NCI-H69 (cell line): Measurements from ENCODE around the gene CCDC77.

Experiments used
- DNase-seq: peaks from one replicate; lab custom pipeline; 2025; lab: John Stamatoyannopoulos, UW

CCDC77 gene

GRCh38 chr12:452667-453210, 51.3 kb downstream of the CCDC77 start:
- peak; percentile 65 for DNase-seq

DNA sequence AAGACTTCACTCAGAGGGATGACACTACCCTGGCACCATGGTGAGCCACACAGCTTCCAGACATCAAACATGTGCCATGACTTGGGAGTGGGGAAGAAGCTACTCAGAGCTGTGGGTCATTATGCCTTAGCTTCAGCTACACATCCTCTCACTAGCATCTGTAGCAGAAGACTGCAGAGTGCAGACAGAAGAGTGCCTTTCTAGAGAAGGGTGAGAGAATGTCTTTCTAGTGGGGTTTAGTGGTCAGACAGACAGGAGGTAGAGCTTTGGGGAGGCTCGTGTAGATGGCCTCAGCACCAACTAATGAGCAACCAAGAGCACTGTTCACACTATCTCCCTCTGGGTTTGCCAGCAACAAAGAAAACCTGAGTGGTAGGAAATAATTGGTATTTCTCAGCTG, 53.4 kb downstream of the CCDC77 start:
- no peak for DNase-seq

DNA sequence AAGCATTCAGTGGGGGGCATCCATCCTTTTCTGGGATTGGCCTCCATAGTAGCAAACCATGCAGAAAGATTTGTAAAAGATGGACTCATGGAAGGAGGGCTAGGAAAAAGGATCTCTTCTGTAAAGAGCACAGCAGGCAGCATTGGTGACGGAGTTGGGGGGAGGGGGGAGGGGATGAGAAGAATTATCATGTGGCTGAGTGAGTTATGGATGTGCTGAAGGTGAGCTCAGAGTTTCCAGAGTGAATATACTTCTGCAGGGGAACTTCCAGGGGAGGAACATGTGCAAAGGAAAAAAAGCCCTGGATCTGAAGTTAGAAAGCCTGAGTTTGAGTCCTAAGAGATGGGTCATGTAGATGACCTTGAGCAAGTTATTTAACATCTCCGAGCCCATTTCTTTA, 54.4 kb downstream of the CCDC77 start:
- DNase-seq = no peak

- no peak for DNase-seq
These were observed 56.2 kb downstream of the CCDC77 start for GRCh38 chr12:457676-458075.

DNA sequence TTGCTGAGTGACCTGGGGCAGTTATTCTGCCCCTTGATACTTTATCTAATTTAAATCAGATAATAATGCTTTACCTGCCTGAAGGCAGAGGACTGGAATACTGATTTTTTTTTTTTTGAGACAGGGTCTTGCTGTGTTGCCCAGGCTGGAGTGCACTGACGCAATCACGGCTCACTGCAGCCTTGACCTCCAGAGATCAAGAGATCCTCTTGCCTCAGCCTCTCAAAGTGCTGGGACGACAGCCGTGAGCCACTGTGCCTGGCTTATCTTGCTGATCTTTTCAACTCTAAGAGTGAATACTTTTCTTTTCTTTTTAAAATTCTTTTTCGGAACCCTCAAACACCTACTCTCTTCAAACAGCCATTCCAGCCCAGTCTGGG, 57.6 kb downstream of the CCDC77 start:
- DNase-seq = no peak

DNA sequence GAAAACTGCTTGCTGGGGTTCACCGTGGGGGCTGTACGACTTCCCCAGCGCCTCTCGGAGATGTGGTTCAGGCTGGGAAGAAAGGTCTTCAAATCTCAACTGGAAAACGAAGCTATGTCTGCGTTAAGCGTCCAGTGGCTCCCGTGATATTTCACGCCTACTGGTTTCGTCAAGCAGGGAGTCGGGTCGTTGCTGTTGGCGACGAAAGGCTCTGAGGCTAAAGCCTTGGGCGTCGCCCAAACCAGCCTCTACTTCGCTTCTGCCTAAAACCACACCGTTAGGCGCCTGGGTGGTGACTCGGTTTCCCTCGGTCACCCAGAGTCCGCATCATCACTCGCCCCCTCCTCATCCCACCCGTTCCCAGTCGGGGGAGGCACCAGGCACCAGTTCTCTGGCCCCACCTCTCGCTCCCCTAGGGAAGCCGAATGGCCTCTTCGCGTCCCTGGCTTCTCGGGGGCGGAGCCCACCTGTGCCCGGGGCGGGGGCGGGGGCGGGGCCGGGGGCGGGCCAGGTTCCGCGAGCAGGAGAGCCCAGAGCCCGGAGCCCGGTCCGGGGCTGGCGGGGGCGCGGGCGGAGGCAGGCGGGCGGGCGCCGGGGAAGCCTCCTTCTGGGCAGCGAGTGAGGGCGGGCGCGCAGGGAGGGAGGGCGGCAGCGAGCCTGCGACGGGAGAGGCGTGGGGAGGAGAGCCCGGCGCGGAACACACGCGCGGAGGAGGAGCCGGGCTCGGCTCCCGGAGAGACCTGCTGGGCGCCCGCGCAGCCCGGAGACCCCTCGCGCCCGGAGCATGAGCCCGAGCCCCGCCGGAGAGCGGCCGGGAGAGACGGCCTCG, 58.2 kb downstream of the CCDC77 start, which contains the start of gene B4GALNT3:
TSS of gene B4GALNT3 (plus strand) at position 510 of the 829 bp plus-strand sequence. CDS start 438 bp downstream, outside the sequence.
- DNase-seq = peak; percentile 90

DNA sequence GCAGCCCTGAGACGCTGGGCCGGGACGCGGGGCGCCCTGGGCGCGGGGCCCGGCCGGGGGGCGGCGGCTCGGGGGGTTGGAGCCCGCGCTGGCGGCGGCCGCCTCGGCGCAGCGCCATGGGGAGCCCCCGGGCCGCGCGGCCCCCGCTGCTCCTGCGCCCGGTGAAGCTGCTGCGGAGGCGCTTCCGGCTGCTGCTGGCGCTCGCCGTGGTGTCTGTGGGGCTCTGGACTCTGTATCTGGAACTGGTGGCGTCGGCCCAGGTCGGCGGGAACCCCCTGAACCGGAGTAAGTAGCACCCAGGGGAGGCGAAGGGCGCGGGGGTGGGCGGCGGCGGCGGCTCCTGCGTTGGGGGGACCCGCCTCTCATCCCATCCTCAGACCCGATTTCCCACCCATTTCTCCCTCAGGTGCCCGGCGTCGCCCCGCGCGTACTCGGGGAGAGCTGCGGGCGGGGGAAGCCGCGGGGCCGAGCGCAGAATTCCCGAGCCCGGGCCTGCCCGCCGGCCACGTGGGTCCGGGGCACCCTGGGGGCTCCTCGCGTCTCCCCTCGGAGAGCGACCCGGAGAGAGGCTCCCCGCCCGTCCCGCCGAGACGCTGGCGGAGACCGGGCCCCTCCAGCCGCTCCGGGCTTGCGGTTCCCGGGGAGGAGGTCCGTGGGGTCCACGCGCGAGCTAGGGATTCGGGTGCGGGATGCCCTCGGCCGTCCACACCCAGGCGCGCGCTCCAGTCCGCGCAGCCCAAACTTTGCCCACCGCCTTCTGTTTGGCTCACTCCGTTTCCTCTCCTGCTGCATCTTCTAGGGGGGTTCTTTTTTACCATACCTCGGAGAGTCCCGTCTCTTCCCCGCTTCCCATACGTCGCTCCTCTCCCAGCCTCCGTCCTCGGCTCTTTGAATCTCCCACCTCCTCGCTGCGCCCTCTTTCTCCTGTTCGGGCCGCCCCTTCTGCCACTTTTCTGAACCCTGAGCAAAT, 59.1 kb downstream of the CCDC77 start:
- peak; percentile 71 for DNase-seq

DNA sequence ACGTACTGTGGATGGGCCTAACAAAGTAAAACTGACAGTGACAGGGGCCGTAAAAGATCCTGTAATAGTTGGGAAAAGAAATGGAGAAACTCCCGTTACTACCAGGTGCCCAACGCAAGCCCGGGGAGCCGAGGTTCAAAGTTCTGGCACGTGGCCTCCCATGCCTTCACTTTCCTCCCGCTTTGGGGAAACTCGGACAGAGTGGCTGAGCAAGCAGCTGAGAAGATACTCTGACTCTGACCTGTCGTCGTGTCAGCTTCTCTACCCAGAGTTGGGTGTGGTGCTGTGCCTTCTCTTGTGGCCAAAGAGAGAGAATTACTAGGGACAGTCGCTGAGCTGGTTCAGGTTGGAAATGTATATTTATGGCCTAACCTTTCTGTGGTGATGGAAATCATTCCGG, 60.0 kb downstream of the CCDC77 start:
- no peak for DNase-seq

- peak; percentile 80 for DNase-seq
These were observed 61.7 kb downstream of the CCDC77 start for GRCh38 chr12:462936-463705.

GRCh38 chr12:464484-465267, 63.2 kb downstream of the CCDC77 start:
- DNase-seq = peak; percentile 71

GRCh38 chr12:466039-466438, 64.6 kb downstream of the CCDC77 start:
- DNase-seq = no peak

- DNase-seq = no peak
These were observed 65.3 kb downstream of the CCDC77 start for GRCh38 chr12:466762-467161.

GRCh38 chr12:467591-467990, 66.1 kb downstream of the CCDC77 start:
- DNase-seq = no peak

GRCh38 chr12:468671-469389, 67.4 kb downstream of the CCDC77 start:
- DNase-seq = no peak

DNA sequence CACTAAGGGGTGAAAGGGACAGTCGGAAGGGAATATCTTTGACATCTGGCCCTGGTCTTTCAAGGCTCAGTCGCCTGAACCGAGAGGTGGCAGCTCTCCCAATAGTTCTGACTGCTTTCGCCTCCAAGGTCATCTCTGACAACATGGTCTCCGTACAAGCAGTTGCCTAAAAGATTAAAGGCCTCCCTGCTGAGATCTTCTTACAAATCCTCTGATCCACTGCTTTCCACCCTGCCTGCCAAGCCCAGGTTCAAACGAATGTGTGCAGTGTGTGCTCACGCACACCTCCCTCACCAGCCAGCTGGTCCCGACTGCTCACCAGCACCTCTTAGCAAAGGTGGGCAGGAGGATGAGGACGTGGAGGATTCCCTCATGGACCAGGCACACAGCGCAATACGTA, 68.7 kb downstream of the CCDC77 start:
- no peak for DNase-seq

DNA sequence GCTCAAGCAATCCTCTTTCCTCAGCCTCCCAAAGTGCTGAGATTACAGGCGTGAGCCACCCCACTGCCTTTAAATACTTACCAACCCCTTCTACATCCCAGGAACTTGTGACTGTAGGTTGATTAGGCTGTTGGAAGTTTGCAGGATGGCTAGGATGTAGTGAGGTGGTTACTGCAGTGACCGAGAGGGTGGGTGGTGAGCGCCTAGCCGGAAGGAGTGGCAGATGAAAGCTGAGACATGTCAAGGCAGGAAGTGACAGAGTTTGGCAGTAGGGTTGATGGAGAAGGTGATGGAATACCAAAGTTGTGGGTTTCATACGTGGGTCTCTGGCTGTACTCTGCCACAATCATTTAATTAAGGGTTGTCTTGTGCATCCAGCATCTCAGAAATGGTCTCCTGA, 71.8 kb downstream of the CCDC77 start:
- DNase-seq = no peak

DNA sequence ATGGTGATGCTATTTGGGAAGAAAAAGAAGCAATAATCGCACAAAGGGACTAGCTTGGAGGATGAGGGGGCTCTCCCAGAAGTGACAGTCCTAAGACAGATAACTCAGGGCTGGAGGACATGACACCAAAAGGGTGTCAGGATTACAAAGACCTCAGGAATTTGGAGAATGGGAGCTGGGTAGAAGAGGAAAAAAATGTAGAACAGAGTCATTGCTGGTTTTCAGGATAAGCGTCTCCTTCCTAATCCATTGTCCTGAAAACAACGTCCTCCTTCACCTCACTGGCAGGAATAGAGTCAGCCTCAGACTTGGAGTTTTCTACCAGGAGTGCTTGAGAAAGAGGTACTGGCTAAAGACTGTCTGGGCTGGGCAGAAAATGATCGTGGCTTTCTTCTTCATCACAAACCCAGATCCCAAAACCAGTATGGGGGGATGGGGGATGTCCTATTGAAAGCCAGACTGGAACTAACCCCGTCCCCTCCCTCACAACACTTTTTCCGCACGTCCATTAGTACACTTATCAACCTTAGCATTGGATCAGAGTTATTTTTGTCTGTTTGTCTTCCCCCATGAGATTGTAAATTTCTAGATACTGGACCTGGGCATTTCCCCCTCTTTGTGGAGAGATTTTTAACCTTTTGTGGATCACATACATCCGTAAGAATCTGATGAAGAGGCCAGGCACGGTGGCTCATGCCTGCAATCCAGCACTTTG, 72.6 kb downstream of the CCDC77 start:
- DNase-seq = no peak

DNA sequence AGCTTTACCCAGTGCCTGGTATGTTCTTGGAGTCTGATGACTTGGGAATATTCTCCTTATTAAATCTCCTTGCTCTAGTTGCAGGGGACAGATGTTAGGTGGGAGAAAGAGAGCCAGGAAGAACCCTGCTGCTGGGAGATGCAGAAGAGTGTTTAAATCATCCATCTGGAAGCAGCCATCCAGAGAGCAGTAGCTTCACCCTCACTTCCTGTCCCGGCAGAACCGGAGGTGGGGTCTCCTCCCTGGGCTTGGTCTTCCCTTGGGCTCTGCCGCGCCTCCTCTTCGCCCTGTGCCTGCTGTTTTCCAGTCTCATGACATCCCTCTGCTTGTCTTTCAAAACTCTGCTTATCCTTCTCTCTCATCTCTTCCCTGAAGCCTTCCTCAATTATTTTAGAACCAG, 73.8 kb downstream of the CCDC77 start:
- peak; percentile 50 for DNase-seq

DNA sequence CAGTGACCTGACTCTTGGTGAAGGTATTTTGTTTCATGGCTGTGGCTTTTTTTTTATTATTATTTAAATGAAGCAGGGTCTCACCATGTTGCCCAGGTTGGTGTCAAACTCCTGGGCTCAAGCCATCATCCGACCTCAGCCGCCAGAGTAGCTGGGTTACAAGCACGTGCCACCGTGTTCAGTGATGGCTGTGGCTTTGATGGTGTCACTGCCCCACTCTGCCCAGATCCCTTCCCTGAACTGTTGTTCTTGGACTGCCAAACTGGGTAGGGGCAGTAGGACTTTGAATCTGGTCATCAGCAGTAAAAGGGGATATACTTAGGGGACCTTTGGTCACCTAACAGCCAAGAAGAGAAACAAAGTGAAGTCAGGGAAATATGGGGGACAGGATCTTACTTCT, 77.7 kb downstream of the CCDC77 start:
- DNase-seq = no peak
